Panc1 (cell line): Measurements from ENCODE around the gene FSTL4.

Source experiments
- CTCF ChIP-seq: fragments of 450-650 bp; IDR thresholded peaks from 2 replicates; pipeline ENCODE4 v1.5.1; 2017; ENCODE audit warnings: mild to moderate bottlenecking
- POLR2AphosphoS5 ChIP-seq: IDR thresholded peaks from 2 replicates; pipeline ENCODE4 v1.6.1; 2012; ENCODE audit warnings: mild to moderate bottlenecking, low read depth, low read length, moderate library complexity
- REST ChIP-seq, 2 experiments: IDR thresholded peaks; 2 replicates each; pipeline ENCODE4 v1.6.1; 2011 to 2012; ENCODE audit warnings: low read depth in 2 of 2, control low read depth in 1 of 2, low read length in 1 of 2, mild to moderate bottlenecking in 1 of 2, moderate library complexity in 1 of 2; ENCODE audit not compliant: insufficient read depth in 1 of 2
- SIN3A ChIP-seq: IDR thresholded peaks from 2 replicates; pipeline ENCODE4 v1.6.1; 2012; ENCODE audit warnings: low read depth, mild to moderate bottlenecking, low read length, moderate library complexity, borderline replicate concordance; ENCODE audit not compliant: insufficient read depth
- TCF7L2 ChIP-seq: IDR thresholded peaks from 2 replicates; pipeline ENCODE4 v1.6.1; 2011; ENCODE audit warnings: mild to moderate bottlenecking, low read depth, low read length, inconsistent platforms

GRCh38 chr5:133474851-133475590, 137.3 kb downstream of the FSTL4 start:
- TF ChIP-seq CTCF (no peak), REST (IDR thresholded peaks at IDR 0.05; ENCODE audit: insufficient read depth in 1 of 2, low read depth in 2 of 2, low read length in 1 of 2) (no peak), SIN3A (no peak), POLR2AphosphoS5 (no peak), TCF7L2 (no peak)
